Uterus (tissue), 2 donors: ENCODE data around the gene DDIT4.

Source experiments
- POLR2A ChIP-seq, 2 donors: fragments of 450-650 bp; IDR thresholded peaks; one replicate each; pipeline ENCODE4 v1.6.1; 2016; ENCODE audit warnings: antibody characterized with exemption in 2 of 2, mild to moderate bottlenecking in 1 of 2, moderate library complexity in 1 of 2
- TF ChIP-seq, protein P1 (sequence below), 4 experiments: fragments of 200-600 bp in 2 of 4; fragments of 450-650 bp in 2 of 4; sonication (generic) in 2 of 4; IDR thresholded peaks; one replicate each; pipeline ENCODE4 v1.5.1; 2016 to 2019; ENCODE audit warnings: antibody characterized with exemption in 4 of 4, mild to moderate bottlenecking in 2 of 4, moderate library complexity in 1 of 4

DNA sequence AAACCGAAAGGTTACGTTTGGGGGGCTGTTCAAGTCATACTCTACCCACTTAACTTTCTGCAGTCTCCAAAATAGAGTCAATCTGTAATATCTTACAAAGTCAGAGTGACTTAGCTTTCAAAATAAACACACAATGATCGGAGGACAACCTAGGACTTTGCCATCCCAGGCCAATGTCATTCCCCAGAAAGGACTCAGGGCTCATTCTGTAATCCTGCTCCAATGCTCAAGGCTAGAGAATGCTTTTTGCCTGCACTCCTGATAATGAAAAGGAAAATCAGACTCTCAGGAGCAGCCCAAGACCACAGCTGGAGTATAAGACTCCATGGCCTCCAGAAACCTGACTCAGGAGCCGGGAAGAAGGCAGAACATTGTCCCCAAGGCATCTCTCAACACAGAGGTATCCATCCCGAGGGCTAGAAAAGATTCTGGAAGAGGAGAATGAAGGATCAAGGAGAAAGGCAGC lies 29.1 kb upstream of the DDIT4 start:
- TF ChIP-seq, protein P1, sequence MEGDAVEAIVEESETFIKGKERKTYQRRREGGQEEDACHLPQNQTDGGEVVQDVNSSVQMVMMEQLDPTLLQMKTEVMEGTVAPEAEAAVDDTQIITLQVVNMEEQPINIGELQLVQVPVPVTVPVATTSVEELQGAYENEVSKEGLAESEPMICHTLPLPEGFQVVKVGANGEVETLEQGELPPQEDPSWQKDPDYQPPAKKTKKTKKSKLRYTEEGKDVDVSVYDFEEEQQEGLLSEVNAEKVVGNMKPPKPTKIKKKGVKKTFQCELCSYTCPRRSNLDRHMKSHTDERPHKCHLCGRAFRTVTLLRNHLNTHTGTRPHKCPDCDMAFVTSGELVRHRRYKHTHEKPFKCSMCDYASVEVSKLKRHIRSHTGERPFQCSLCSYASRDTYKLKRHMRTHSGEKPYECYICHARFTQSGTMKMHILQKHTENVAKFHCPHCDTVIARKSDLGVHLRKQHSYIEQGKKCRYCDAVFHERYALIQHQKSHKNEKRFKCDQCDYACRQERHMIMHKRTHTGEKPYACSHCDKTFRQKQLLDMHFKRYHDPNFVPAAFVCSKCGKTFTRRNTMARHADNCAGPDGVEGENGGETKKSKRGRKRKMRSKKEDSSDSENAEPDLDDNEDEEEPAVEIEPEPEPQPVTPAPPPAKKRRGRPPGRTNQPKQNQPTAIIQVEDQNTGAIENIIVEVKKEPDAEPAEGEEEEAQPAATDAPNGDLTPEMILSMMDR (IDR thresholded peaks at IDR 0.05): no peak
- TF ChIP-seq POLR2A (IDR thresholded peaks at IDR 0.05): no peak
